HepG2 (cell line): ENCODE data around the gene DENND2D. TPM values are rescaled to one million over a fixed set of nuclear protein-coding genes. Genes with fewer than 3 reads are reported as not detected.

ENCODE experiments used
- IKZF1 ChIP-seq: fragments of 450-650 bp; IDR thresholded peaks from 2 replicates; pipeline ENCODE4 v1.7.1; 2016
- MAFK ChIP-seq, 2 experiments: IDR thresholded peaks in 1 of 2; conservative IDR thresholded peaks in 1 of 2; 2 replicates each; pipeline ENCODE4 v1.6.1; 2011; ENCODE audit warnings: improper control_type of control experiment in 2 of 2, low read length in 2 of 2
- MAZ ChIP-seq, 2 experiments: sonication (generic) in 1 of 2; formaldehyde crosslinking in 1 of 2; IDR thresholded peaks; 2 replicates each; pipeline versions ENCODE4 v1.5.0 to v1.6.1; 2012 to 2020; ENCODE audit warnings: low read depth in 2 of 2, mild to moderate bottlenecking in 2 of 2, borderline replicate concordance in 1 of 2, improper control_type of control experiment in 1 of 2, low read length in 1 of 2, missing genetic modification reagents in 1 of 2, moderate library complexity in 1 of 2
- MIER2 ChIP-seq: IDR thresholded peaks from 2 replicates; pipeline ENCODE4 v1.6.1; 2016; ENCODE audit warnings: missing biosample characterization, missing genetic modification reagents
- NCOA2 ChIP-seq: sonication (generic); formaldehyde crosslinking; IDR thresholded peaks from 2 replicates; pipeline ENCODE4 v1.8.0; 2022; ENCODE audit warnings: inconsistent platforms
- NPAS2 ChIP-seq: sonication (generic); formaldehyde crosslinking; IDR thresholded peaks from 2 replicates; pipeline ENCODE4 v1.8.0; 2022; ENCODE audit warnings: mild to moderate bottlenecking, missing genetic modification reagents, borderline replicate concordance
- PPARG ChIP-seq: conservative IDR thresholded peaks from 2 replicates; pipeline ENCODE4 v1.6.1; 2016; ENCODE audit warnings: missing biosample characterization, missing genetic modification reagents
- REPIN1 ChIP-seq: sonication (generic); formaldehyde crosslinking; IDR thresholded peaks from 2 replicates; pipeline ENCODE4 v1.8.0; 2022; ENCODE audit warnings: missing genetic modification reagents, low read depth, mild to moderate bottlenecking, borderline replicate concordance
- SALL1 ChIP-seq: sonication (generic); formaldehyde crosslinking; IDR thresholded peaks from 2 replicates; pipeline ENCODE4 v1.8.0; 2022; ENCODE audit warnings: mild to moderate bottlenecking, missing genetic modification reagents
- SNAPC2 ChIP-seq: sonication (generic); formaldehyde crosslinking; IDR thresholded peaks from 2 replicates; pipeline ENCODE4 v1.8.1; 2022; ENCODE audit warnings: mild to moderate bottlenecking, missing genetic modification reagents
- SOX13 ChIP-seq, 3 experiments: fragments of 450-650 bp in 1 of 3; sonication (generic) in 1 of 3; formaldehyde crosslinking in 1 of 3; IDR thresholded peaks in 2 of 3; conservative IDR thresholded peaks in 1 of 3; 2 replicates each; pipeline versions ENCODE4 v1.5.0 to v1.6.1; 2016 to 2020; ENCODE audit warnings: antibody characterized with exemption in 1 of 3, mild to moderate bottlenecking in 1 of 3, missing compliant biosample characterization in 1 of 3, missing genetic modification reagents in 1 of 3, moderate library complexity in 1 of 3
- ZNF317 ChIP-seq: sonication (generic); formaldehyde crosslinking; IDR thresholded peaks from 2 replicates; pipeline ENCODE4 v1.5.0; 2020; ENCODE audit warnings: mild to moderate bottlenecking, missing genetic modification reagents
- ZNF430 ChIP-seq: sonication (generic); formaldehyde crosslinking; IDR thresholded peaks from 2 replicates; pipeline ENCODE4 v1.9.0; 2021; ENCODE audit warnings: mild to moderate bottlenecking, missing genetic modification reagents
- ZNF510 ChIP-seq: sonication (generic); formaldehyde crosslinking; IDR thresholded peaks from 2 replicates; pipeline ENCODE4 v1.4.0; 2020; ENCODE audit warnings: low read depth, mild to moderate bottlenecking, missing genetic modification reagents
- ZNF614 ChIP-seq: IDR thresholded peaks from 2 replicates; pipeline ENCODE4 v1.6.1; 2018; ENCODE audit warnings: missing biosample characterization, missing genetic modification reagents, inconsistent platforms, borderline replicate concordance
- ZNF788 ChIP-seq: sonication (generic); formaldehyde crosslinking; IDR thresholded peaks from 2 replicates; pipeline ENCODE4 v1.5.0; 2020; ENCODE audit warnings: mild to moderate bottlenecking, missing genetic modification reagents, borderline replicate concordance
- polyA plus RNA-seq, 8 experiments: library from polyadenylated mRNA; depleted of rRNA in 3 of 8; stranded (reverse) in 7 of 8; unstranded in 1 of 8; fragments of >200 nt; fragmentation: Illumina TruSeq in 4 of 8; extraction: Trizol in 4 of 8; gene quantifications; 2 replicates each; pipeline versions ENCODE4 v1.2.1 to v1.2.3, GENCODE V29; 2011 to 2016; ENCODE audit warnings: low read depth in 4 of 8, missing spikeins in 1 of 8, mixed read lengths in 1 of 8; ENCODE audit not compliant: insufficient read depth in 1 of 8
- total RNA-seq, 5 experiments: library from RNA; depleted of rRNA; stranded (reverse); fragments of >200 nt; fragmentation: Illumina TruSeq; extraction: Trizol; gene quantifications; 2 replicates each; pipeline ENCODE4 v1.2.3, GENCODE V29; 2016; ENCODE audit warnings: low read depth in 1 of 5
- TF ChIP-seq, protein P1 (sequence below), 2 experiments: sonication (generic) in 1 of 2; formaldehyde crosslinking in 1 of 2; IDR thresholded peaks; 2 replicates each; pipeline versions ENCODE4 v1.6.1 to v1.9.0; 2014 to 2022; ENCODE audit warnings: antibody characterized with exemption in 1 of 2, borderline replicate concordance in 1 of 2, inconsistent platforms in 1 of 2, low read depth in 1 of 2, missing genetic modification reagents in 1 of 2
- TF ChIP-seq, protein P2 (sequence below): IDR thresholded peaks from 2 replicates; pipeline ENCODE4 v1.6.1; 2016; ENCODE audit warnings: mild to moderate bottlenecking

The DENND2D gene
- total and polyA plus RNA-seq, 2 of the 13 experiments (the other 11 are each of a cell fraction or from before 2014, with no cell fraction given) = 0.04 TPM; not detected in 1

DNA sequence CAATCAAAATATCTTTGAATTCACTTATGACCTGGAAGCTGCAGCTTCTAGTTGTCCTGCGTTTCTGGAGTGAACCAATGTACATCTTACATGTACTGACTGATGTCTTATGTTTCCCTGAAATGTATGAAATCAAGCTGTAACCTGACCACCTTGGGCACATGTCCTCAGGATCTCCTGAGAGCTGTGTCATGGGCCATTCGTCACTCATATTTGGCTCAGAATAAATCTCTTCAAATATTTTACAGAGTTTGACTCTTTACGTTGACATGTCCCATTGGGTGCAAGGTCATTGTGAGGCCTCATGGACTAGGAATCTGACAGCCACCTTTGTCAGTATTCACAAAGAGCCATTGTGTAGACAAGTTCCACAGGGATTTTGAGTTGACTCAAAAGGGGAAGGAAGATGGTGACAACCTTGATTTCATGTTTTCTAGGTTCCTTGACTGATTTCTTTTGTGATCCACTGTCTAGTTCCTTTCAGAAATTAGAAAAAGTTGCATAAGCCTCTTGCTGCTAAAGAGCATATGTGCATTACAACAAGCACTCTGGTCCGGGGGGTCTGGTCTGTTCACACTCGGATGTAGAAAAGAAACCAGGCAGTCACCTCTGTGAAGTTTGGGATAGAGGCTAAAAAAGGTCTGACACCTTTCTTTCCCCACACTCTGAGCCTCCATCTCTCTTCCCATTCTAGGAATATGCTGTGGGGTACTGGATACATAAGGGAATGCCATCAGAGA lies 37.8 kb upstream of the DENND2D start (continued):
- no peak for TF ChIP-seq MAFK (conservative IDR thresholded peaks at IDR 0.05 in 1 of 2, IDR thresholded peaks at IDR 0.05 in 1 of 2; ENCODE audit: low read length in 2 of 2)
- peak; percentile 22; the same call in 1 of the 2 replicates for TF ChIP-seq ZNF788 (CRISPR knock-in tag)
- TF ChIP-seq NCOA2 = peak; percentile 84
- peak; percentile 53 for TF ChIP-seq SOX13 (IDR thresholded peaks at IDR 0.05)
- TF ChIP-seq SOX13 (CRISPR knock-in tag; conservative IDR thresholded peaks at IDR 0.05 in 1 of 2, IDR thresholded peaks at IDR 0.05 in 1 of 2) = peak in 1 of 2 experiments; percentile 94; a peak in 2 of 4 replicates
- no peak for TF ChIP-seq ZNF510
- TF ChIP-seq, protein P1, sequence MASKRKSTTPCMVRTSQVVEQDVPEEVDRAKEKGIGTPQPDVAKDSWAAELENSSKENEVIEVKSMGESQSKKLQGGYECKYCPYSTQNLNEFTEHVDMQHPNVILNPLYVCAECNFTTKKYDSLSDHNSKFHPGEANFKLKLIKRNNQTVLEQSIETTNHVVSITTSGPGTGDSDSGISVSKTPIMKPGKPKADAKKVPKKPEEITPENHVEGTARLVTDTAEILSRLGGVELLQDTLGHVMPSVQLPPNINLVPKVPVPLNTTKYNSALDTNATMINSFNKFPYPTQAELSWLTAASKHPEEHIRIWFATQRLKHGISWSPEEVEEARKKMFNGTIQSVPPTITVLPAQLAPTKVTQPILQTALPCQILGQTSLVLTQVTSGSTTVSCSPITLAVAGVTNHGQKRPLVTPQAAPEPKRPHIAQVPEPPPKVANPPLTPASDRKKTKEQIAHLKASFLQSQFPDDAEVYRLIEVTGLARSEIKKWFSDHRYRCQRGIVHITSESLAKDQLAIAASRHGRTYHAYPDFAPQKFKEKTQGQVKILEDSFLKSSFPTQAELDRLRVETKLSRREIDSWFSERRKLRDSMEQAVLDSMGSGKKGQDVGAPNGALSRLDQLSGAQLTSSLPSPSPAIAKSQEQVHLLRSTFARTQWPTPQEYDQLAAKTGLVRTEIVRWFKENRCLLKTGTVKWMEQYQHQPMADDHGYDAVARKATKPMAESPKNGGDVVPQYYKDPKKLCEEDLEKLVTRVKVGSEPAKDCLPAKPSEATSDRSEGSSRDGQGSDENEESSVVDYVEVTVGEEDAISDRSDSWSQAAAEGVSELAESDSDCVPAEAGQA (IDR thresholded peaks at IDR 0.05; ENCODE audit: low read depth) = no peak
- TF ChIP-seq, protein P1 (CRISPR knock-in tag; IDR thresholded peaks at IDR 0.05; ENCODE audit: borderline replicate concordance) = no peak
- 0 out of 2 replicates have a peak, but pooled peaks have one; percentile 17 for TF ChIP-seq REPIN1
- no peak for TF ChIP-seq NPAS2
- peak; percentile 84 for TF ChIP-seq ZNF317
- 0 out of 2 replicates have a peak, but pooled peaks have one; percentile 31 for TF ChIP-seq SNAPC2 (CRISPR knock-in tag)
- 0 out of 2 replicates have a peak, but pooled peaks have one; percentile 15 for TF ChIP-seq MIER2 (CRISPR knock-in tag)
- peak; percentile 79; the same call in 1 of the 2 replicates for TF ChIP-seq SALL1 (CRISPR knock-in tag)
- TF ChIP-seq ZNF430 (CRISPR knock-in tag) = 0 out of 2 replicates have a peak, but pooled peaks have one; percentile 26
- TF ChIP-seq MAZ (IDR thresholded peaks at IDR 0.05; ENCODE audit: borderline replicate concordance, low read depth, low read length) = no peak
- no peak for TF ChIP-seq MAZ (CRISPR knock-in tag; IDR thresholded peaks at IDR 0.05; ENCODE audit: low read depth)
- 0 out of 2 replicates have a peak, but pooled peaks have one; percentile 26 for TF ChIP-seq ZNF614 (CRISPR knock-in tag)
- TF ChIP-seq, protein P2, sequence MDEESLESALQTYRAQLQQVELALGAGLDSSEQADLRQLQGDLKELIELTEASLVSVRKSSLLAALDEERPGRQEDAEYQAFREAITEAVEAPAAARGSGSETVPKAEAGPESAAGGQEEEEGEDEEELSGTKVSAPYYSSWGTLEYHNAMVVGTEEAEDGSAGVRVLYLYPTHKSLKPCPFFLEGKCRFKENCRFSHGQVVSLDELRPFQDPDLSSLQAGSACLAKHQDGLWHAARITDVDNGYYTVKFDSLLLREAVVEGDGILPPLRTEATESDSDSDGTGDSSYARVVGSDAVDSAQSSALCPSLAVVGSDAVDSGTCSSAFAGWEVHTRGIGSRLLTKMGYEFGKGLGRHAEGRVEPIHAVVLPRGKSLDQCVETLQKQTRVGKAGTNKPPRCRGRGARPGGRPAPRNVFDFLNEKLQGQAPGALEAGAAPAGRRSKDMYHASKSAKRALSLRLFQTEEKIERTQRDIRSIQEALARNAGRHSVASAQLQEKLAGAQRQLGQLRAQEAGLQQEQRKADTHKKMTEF (CRISPR knock-in tag) = peak; percentile 41; the same call in 1 of the 2 replicates
- no peak for TF ChIP-seq IKZF1
- TF ChIP-seq PPARG (CRISPR knock-in tag) = peak; percentile 95
